SK-N-SH (cell line): Measurements from ENCODE around the gene SPINT3. TPM values are rescaled to one million over a fixed set of nuclear protein-coding genes. Genes with fewer than 3 reads are reported as not detected.

Experiments used
- CTCF ChIA-PET: fragments of 300-600, 350-600 bp; formaldehyde crosslinking; extraction: SDS; loops from one replicate; lab custom pipeline; 2021; lab: Yijun Ruan, JAX
- POLR2A ChIA-PET: fragments of 350-600 bp; sonication (Branson Sonifier 250); formaldehyde crosslinking; extraction: SDS; loops from one replicate; lab custom pipeline; 2020; ENCODE audit warnings: antibody characterized with exemption, inconsistent platforms; lab: Yijun Ruan, JAX
- DNase-seq: peaks from one replicate; pipeline ENCODE4 v3.0.0; 2012
- H2AFZ ChIP-seq: fragments of 200-600 bp; sonication (generic); 2 replicates; pipeline ENCODE4 v1.8.1; 2016; ENCODE audit warnings: antibody characterized with exemption, mild to moderate bottlenecking, low read depth
- H3F3A ChIP-seq: fragments of 200-600 bp; sonication (generic); replicated peaks from 2 replicates; pipeline ENCODE3; 2016; ENCODE audit warnings: antibody characterized with exemption, mild to moderate bottlenecking; ENCODE audit not compliant: insufficient read depth
- H3K27ac ChIP-seq, 2 experiments: fragments of 200-500 bp in 1 of 2; fragments of 200-600 bp in 1 of 2; sonication (Bioruptor generic) in 1 of 2; sonication (generic), shearing (Covaris generic) in 1 of 2; 2 replicates each; pipeline versions ENCODE4 v1.5.1 to v1.6.1; 2014 to 2016; ENCODE audit warnings: low read depth in 2 of 2, inconsistent platforms in 1 of 2, low read length in 1 of 2, mild to moderate bottlenecking in 1 of 2, mixed read lengths in 1 of 2
- H3K27me3 ChIP-seq: fragments of 200-600 bp; sonication (generic), shearing (Covaris generic); 2 replicates; pipeline ENCODE4 v1.6.1; 2016; ENCODE audit warnings: mixed run types; ENCODE audit not compliant: insufficient read depth
- H3K36me3 ChIP-seq, 2 experiments: fragments of 200-500 bp in 1 of 2; fragments of 200-600 bp in 1 of 2; sonication (Bioruptor generic) in 1 of 2; sonication (generic) in 1 of 2; replicated peaks in 1 of 2; 2 replicates each; pipeline versions ENCODE3 to v1.5.1; 2014 to 2016; ENCODE audit warnings: low read length in 1 of 2, mild to moderate bottlenecking in 1 of 2; ENCODE audit not compliant: insufficient read depth in 2 of 2, control insufficient read depth in 1 of 2
- H3K4me1 ChIP-seq, 2 experiments: fragments of 200-500 bp in 1 of 2; fragments of 200-600 bp in 1 of 2; sonication (Bioruptor generic) in 1 of 2; sonication (generic), shearing (Covaris generic) in 1 of 2; 2 replicates each; pipeline versions ENCODE4 v1.5.1 to v1.6.1; 2014 to 2016; ENCODE audit warnings: low read depth in 1 of 2, low read length in 1 of 2, mixed run types in 1 of 2; ENCODE audit not compliant: insufficient read depth in 2 of 2, control insufficient read depth in 1 of 2
- H3K4me2 ChIP-seq: fragments of 200-600 bp; sonication (generic), shearing (Covaris generic); 2 replicates; pipeline ENCODE4 v1.6.1; 2017; ENCODE audit warnings: mixed run types
- H3K4me3 ChIP-seq, 2 experiments: fragments of 200-500 bp in 1 of 2; fragments of 200-600 bp in 1 of 2; sonication (Bioruptor generic) in 1 of 2; sonication (generic), shearing (Covaris generic) in 1 of 2; 2 replicates each; pipeline versions ENCODE4 v1.5.1 to v1.8.1; 2014 to 2016; ENCODE audit warnings: low read depth in 2 of 2, inconsistent platforms in 1 of 2, low read length in 1 of 2, mild to moderate bottlenecking in 1 of 2, mixed read lengths in 1 of 2, moderate library complexity in 1 of 2
- H3K79me2 ChIP-seq: fragments of 200-600 bp; sonication (generic); 2 replicates; pipeline ENCODE4 v1.8.1; 2017; ENCODE audit warnings: mild to moderate bottlenecking; ENCODE audit not compliant: insufficient read depth
- H3K9ac ChIP-seq: fragments of 200-600 bp; sonication (generic); 2 replicates; pipeline ENCODE4 v1.6.1; 2017; ENCODE audit warnings: mixed run types
- H3K9me2 ChIP-seq: fragments of 200-600 bp; sonication (generic); 2 replicates; pipeline ENCODE4 v1.6.1; 2017; ENCODE audit warnings: mixed run types
- H3K9me3 ChIP-seq: fragments of 200-600 bp; sonication (generic); 2 replicates; pipeline ENCODE4 v1.6.1; 2017; ENCODE audit warnings: mixed run types, mild to moderate bottlenecking, moderate library complexity
- H4K20me1 ChIP-seq: fragments of 200-600 bp; sonication (generic); 2 replicates; pipeline ENCODE4 v1.6.1; 2017; ENCODE audit warnings: mild to moderate bottlenecking, mixed run types; ENCODE audit not compliant: insufficient read depth
- FOSL2 ChIP-seq: IDR thresholded peaks from 2 replicates; pipeline ENCODE4 v1.4.0; 2012; ENCODE audit warnings: low read depth, mild to moderate bottlenecking, moderate library complexity, borderline replicate concordance
- FOXJ3 ChIP-seq: sonication (generic); formaldehyde crosslinking; IDR thresholded peaks from 2 replicates; pipeline ENCODE4 v1.5.1; 2020; ENCODE audit warnings: mild to moderate bottlenecking, missing genetic modification reagents
- NFIC ChIP-seq: IDR thresholded peaks from 2 replicates; pipeline ENCODE4 v1.4.0; 2012; ENCODE audit warnings: borderline replicate concordance
- POLR2AphosphoS5 ChIP-seq: IDR thresholded peaks from 2 replicates; pipeline ENCODE4 v1.6.1; 2012; ENCODE audit warnings: low read depth, low read length
- RAD21 ChIP-seq: IDR thresholded peaks from 2 replicates; pipeline ENCODE4 v1.6.1; 2012; ENCODE audit warnings: mild to moderate bottlenecking, low read length
- RCOR1 ChIP-seq: fragments of 150-350 bp; IDR thresholded peaks from 2 replicates; pipeline ENCODE4 v1.6.1; 2017; ENCODE audit warnings: antibody characterized with exemption, low read length
- SIN3A ChIP-seq: IDR thresholded peaks from 2 replicates; pipeline ENCODE4 v1.6.1; 2012; ENCODE audit warnings: low read depth, mild to moderate bottlenecking, low read length, moderate library complexity, borderline replicate concordance
- SMC3 ChIP-seq: IDR thresholded peaks from 2 replicates; pipeline ENCODE4 v1.6.1; 2012; ENCODE audit warnings: low read depth, low read length, improper control_type of control experiment
- TEAD4 ChIP-seq: IDR thresholded peaks from 2 replicates; pipeline ENCODE4 v1.4.0; 2012; ENCODE audit warnings: mild to moderate bottlenecking, borderline replicate concordance; ENCODE audit not compliant: insufficient read depth
- YY1 ChIP-seq: IDR thresholded peaks from 2 replicates; pipeline ENCODE4 v1.4.0; 2012; ENCODE audit warnings: low read depth, mild to moderate bottlenecking
- WGBS: methylation state at CpG from one replicate; pipeline ENCODE4 v1.1.6; 2017; ENCODE audit warnings: low lambda C conversion rate; 5-methylcytosine and 5-hydroxymethylcytosine counted together
- polyA plus RNA-seq, 3 experiments: library from polyadenylated mRNA; depleted of rRNA; stranded (reverse); fragments of >200 nt; gene quantifications; 2 replicates each; pipeline ENCODE4 v1.2.3, GENCODE V29; 2012
- TF ChIP-seq, protein P1 (sequence below): fragments of 200-600 bp; sonication (generic); IDR thresholded peaks from 2 replicates; pipeline ENCODE4 v1.6.1; 2017; ENCODE audit warnings: antibody characterized with exemption, mild to moderate bottlenecking, moderate library complexity

Gene SPINT3
- polyA plus RNA-seq, 1 of the 3 experiments (the other 2 are of a cell fraction), result not detected

DNA sequence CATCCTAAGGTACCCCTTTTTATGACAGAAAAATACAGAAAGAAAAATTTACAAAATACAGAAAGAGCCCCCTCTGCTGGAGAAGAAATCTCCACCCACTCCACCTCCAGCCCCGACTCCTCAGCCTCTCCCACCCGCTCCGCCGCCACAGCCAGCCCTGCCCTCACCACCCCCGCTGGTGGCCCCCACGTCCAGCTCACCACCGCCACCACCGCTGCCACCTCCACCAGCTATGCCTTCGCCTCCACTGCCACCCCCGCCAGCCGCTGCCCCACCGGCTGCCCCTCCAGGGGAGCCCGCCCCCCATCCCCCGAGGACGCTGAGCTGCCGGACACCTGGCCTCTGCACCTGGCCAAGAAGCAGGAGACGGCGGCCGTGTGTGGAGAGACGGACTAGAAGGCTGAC, 28.2 kb downstream of the SPINT3 start:
- POLR2A ChIA-PET, result no interaction called here
- Histone ChIP-seq H3K4me3 (no peak overlapping the region), H3K9me3 (no peaks in the 10 kb centered on the region), H3K4me1 (no peaks in the 10 kb centered on the region), H4K20me1 (no peaks in the 10 kb centered on the region), H2AFZ (no peak overlapping the region), H3K9ac (no peak overlapping the region)
- 44% methylated on average over 11 of the region's 20 CpGs for WGBS
- no peak for TF ChIP-seq TEAD4
- TF ChIP-seq FOSL2, result no peak
- TF ChIP-seq, protein P1, sequence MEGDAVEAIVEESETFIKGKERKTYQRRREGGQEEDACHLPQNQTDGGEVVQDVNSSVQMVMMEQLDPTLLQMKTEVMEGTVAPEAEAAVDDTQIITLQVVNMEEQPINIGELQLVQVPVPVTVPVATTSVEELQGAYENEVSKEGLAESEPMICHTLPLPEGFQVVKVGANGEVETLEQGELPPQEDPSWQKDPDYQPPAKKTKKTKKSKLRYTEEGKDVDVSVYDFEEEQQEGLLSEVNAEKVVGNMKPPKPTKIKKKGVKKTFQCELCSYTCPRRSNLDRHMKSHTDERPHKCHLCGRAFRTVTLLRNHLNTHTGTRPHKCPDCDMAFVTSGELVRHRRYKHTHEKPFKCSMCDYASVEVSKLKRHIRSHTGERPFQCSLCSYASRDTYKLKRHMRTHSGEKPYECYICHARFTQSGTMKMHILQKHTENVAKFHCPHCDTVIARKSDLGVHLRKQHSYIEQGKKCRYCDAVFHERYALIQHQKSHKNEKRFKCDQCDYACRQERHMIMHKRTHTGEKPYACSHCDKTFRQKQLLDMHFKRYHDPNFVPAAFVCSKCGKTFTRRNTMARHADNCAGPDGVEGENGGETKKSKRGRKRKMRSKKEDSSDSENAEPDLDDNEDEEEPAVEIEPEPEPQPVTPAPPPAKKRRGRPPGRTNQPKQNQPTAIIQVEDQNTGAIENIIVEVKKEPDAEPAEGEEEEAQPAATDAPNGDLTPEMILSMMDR, result peak; percentile 20; the same call in 1 of the 2 replicates
- TF ChIP-seq, all 33 proteins: peak for 1
- Histone ChIP-seq H3K9me2 (no peaks in the 10 kb centered on the region), H3K79me2 (no peaks in the 10 kb centered on the region), H3K27me3 (peaks cover 3% of the 10 kb centered on the region; the same call in 1 of the 2 replicates), H3K36me3 (no peaks in the 10 kb centered on the region), H3K27ac (no peak overlapping the region), H3K4me2 (no peak overlapping the region), H3F3A (no peaks in the 10 kb centered on the region)
- CTCF ChIA-PET, result interaction anchor here (0.7 to 1.3 kb wide), 3 partner anchors 12 to 196 kb away, joined by 3 read pairs; no protein-coding TSS in a partner anchor
- DNase-seq, result peak; percentile 50

DNA sequence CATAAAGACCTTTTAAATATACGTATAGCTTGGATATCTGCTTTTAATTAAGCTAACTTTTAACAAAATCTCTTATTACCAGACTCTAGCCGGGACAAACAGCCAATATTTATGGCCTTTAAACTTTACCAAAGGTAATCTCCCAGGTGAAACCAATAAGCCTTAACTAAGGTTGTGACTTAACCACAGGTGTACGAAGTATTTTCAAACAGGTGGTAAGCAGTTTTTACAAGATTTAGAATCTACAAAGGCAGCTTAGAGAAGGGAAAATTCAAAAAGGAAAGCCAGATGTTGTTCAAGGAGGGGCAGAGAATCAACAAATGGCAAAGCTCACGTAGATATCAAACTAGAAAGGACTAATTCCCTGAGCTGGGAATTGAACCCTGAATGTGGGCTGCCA, 30.0 kb downstream of the SPINT3 start:
- POLR2A ChIA-PET, result no interaction called here
- WGBS, result 32% methylated on average over 4 of the region's 4 CpGs

More for the DNA sequence above, 30.0 kb downstream of the SPINT3 start:
- CTCF ChIA-PET, result interaction anchor here (0.8 to 1.0 kb wide), 3 partner anchors 11 to 28 kb away, joined by 3 read pairs; no protein-coding TSS in a partner anchor
- no peak overlapping the region for H3K9ac ChIP-seq
- no peak overlapping the region for H2AFZ ChIP-seq
- DNase-seq, result no peak
- no peaks in the 10 kb centered on the region for H3K9me2 ChIP-seq
- no peaks in the 10 kb centered on the region for H3K9me3 ChIP-seq
- no peak overlapping the region for H3K4me3 ChIP-seq
- no peaks in the 10 kb centered on the region for H3F3A ChIP-seq
- H4K20me1 ChIP-seq, result no peaks in the 10 kb centered on the region
- H3K27ac ChIP-seq, result no peak overlapping the region
- H3K27me3 ChIP-seq, result peaks cover 20% of the 10 kb centered on the region
- no peaks in the 10 kb centered on the region for H3K79me2 ChIP-seq
- no peaks in the 10 kb centered on the region for H3K36me3 ChIP-seq
- TF ChIP-seq, protein P1, result no peak
- TF ChIP-seq NFIC (no peak), YY1 (no peak), POLR2AphosphoS5 (no peak), SIN3A (no peak), RAD21 (no peak), FOXJ3 (CRISPR knock-in tag) (no peak), RCOR1 (no peak), SMC3 (no peak)
- no peaks in the 10 kb centered on the region for H3K4me1 ChIP-seq
- no peak overlapping the region for H3K4me2 ChIP-seq
